Stimulated activated CD8-positive, alpha-beta memory T cell treated with anti-CD3 and anti-CD28 coated beads, Interleukin-2, amount 100 ng/mL, for 1 hour (primary cell): ENCODE measurements around the gene SLC25A10.

Source experiments
- DNase-seq, 2 donors: peaks; one replicate each; pipeline ENCODE4 v3.0.0-alpha.2; 2020; ENCODE audit warnings: low read depth in 2 of 2

Gene SLC25A10

DNA sequence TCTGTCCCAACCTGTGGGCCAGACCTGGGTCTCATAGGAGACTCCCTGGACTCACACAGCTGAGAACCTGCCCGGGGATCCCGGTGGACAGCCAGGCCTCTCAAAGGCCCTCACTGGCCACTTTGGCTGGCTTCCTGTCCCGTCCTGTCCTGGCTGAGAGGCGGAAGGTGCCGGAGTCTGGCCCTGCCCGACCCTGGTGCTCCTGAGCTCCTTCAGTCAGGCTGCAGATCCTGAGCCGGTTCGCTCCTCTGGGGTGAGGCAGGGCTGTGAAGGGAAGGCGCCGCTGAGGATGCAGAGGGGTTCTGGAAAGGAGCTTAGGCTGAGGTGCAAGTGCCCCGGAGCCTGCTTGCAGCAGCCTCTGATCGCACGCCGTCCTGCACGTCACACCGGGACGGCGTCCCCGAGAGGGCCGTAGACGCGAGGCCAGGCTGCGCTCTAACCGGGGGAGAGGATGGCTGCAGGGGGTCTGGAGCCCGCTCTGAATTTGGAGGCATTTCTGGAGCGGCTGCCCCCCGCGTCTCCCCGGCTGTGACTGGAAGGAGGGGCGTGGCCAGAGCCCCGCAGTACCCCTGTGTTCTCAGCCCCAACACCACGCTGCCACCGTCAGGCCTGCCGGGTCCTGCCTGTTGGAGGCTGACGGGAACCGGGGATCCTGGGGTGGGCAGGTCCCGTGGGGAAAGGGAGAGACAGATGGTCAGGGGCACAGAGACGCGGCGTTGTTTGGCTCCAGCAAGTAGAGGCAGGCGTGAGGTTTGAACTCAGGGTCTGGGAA is 24.1 kb upstream of the SLC25A10 start:
- DNase-seq = no peak

DNA sequence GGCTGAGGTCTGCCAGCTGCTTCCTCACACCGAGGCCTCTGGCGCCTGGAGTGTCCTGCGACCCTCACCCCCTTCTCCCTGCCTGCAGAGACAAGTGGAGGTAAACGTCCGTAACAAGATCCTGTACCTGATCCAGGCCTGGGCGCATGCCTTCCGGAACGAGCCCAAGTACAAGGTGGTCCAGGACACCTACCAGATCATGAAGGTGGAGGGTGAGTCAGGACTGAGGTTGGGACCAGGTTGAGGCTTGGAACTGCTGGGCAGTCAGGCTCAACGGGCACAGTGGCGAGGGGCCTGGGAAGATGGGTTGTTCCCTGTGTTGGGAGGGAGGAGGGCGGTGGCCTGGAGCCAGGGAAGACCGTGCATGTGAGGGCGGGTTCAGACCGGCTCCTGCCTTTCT is 23.5 kb upstream of the SLC25A10 start:
- DNase-seq = no peak

DNA sequence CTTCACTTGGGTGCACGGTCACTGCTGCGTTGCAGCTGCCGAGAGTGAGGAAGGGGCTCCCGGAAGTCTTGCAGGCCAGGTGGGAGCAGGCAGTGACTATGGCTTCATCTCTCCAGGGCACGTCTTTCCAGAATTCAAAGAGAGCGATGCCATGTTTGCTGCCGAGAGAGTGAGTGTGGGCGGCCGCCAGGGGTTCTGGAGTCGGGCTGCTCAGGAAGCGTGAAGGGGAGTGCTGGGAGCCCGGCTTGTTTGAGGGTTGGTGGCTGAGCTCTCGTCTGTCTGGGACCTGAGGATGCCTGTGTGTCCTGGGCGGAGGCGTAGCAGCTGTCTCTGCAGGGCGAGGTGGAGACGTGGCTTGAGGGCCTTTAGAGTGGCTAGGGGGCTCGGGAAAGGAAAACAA is 22.0 kb upstream of the SLC25A10 start:
- no peak for DNase-seq

DNA sequence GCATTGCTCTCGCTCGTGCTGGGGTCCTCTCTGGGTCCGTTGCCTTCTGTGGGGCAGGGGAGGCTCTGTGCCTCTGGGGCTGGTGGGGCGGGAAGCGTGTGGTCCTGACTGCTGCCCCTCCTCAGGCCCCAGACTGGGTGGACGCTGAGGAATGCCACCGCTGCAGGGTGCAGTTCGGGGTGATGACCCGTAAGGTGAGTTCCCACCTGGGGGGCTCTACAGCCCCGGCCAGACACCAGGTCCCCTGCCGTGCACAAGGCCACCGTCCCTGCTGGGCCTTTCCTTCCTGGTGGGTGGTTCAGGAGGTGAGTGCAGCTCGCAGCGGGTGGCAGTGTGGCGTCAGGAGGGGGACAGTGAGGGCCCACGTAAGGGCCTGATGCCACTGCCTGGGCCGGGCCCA is 21.5 kb upstream of the SLC25A10 start:
- no peak for DNase-seq

DNA sequence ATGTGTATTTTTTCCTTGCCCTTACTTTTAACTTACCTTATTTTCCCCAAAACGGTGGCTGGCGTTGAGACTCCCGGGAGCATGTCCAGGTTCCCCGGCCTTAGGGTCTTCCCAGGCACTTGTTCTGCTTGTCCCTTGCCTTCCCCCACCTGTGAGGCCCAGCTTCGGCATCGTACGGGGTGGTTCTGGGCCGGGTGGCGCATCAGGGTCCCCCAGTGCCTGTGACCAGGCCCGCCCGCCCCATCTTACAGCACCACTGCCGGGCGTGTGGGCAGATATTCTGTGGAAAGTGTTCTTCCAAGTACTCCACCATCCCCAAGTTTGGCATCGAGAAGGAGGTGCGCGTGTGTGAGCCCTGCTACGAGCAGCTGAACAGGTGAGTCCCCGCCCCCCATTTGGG is 20.9 kb upstream of the SLC25A10 start:
- no peak for DNase-seq

DNA sequence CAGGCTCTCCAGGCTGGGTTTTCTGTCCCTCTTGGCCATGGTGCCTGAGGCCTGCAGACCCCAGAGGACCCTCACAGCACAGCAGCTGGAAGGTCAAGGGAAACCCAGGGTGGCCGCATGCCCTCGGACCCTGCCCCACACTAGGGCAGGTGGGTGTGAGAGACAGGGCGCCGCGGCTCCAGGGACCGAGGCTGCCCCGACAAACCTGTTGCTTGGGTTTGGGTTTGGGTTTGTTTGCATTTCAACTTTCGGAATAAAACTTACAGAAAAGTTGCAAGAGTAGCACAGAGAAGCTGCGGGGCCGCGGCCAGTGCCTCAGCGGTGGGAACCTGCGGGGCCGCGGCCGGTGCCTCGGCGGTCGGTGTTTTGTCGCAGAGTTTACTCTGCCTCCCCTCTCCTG is 20.5 kb upstream of the SLC25A10 start:
- no peak for DNase-seq

DNA sequence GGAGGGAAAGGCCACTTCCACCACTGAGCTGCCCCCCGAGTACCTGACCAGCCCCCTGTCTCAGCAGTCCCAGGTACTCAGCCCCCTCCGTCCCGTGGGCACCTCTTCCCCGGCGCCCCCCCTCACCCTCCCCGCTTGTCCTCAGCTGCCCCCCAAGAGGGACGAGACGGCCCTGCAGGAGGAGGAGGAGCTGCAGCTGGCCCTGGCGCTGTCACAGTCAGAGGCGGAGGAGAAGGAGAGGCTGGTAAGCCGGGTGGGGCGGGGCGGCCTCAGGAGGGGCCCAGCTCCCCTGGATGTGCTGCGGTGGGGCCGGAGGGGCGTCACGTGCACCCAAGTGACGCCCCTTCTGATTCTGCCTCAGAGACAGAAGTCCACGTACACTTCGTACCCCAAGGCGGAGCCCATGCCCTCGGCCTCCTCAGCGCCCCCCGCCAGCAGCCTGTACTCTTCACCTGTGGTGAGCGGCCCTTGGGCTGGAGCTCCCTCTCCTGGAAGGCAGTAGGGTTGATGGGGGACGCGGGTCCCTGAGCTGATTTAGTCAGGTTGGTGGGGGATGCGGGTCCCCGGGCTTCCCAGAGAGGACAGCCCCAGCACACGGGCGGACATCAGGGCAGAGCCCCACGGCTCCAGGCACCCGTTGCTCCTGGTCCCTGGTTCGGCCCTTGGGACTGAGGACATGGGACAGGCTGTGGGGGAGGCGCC is 18.4 kb upstream of the SLC25A10 start:
- no peak for DNase-seq

DNA sequence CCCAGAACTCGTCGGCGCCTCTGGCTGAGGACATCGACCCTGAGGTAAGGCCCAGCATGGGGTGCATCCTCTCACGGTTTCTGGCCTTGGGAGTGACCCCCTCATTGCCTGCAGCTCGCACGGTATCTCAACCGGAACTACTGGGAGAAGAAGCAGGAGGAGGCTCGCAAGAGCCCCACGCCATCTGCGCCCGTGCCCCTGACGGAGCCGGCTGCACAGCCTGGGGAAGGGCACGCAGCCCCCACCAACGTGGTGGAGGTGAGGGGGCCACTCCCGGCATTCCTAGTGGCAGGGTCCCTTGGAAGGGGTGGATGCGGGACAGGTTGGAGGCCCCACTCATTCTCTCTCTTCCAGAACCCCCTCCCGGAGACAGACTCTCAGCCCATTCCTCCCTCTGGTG is 17.3 kb upstream of the SLC25A10 start:
- no peak for DNase-seq

DNA sequence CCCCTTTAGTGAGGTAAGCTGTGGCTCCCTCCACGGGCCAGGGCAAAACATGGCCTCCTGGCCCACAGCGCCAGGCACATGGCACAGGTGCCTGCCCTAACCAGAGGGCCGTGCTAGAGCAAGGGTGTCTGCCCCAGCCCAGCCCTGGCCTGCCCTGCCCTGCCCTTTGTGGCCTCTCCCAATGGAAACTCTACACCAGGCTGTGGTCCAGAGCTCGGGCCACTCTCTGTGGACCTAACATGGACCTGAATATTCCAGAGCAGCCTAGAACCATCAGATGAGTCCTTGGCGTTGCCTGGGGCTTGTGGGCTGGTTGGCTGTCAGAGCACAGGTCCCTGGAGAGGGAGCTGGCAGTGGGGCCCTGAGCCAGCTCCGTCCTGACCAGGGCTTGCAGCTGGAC is 16.9 kb upstream of the SLC25A10 start:
- DNase-seq = no peak

DNA sequence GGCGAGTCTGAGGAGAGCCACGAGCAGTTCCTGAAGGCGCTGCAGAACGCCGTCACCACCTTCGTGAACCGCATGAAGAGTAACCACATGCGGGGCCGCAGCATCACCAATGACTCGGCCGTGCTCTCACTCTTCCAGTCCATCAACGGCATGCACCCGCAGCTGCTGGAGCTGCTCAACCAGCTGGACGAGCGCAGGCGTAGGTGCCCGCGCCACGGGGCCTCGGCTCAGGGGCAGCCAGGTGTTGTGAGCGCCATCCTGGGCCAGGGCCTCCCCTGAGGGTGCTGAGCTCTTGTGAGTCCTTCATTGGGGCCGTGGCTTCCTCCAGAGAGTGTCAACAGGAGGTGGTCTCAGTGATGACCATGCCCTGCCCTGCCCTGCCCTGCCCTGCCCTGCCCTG is 16.3 kb upstream of the SLC25A10 start:
- no peak for DNase-seq

DNA sequence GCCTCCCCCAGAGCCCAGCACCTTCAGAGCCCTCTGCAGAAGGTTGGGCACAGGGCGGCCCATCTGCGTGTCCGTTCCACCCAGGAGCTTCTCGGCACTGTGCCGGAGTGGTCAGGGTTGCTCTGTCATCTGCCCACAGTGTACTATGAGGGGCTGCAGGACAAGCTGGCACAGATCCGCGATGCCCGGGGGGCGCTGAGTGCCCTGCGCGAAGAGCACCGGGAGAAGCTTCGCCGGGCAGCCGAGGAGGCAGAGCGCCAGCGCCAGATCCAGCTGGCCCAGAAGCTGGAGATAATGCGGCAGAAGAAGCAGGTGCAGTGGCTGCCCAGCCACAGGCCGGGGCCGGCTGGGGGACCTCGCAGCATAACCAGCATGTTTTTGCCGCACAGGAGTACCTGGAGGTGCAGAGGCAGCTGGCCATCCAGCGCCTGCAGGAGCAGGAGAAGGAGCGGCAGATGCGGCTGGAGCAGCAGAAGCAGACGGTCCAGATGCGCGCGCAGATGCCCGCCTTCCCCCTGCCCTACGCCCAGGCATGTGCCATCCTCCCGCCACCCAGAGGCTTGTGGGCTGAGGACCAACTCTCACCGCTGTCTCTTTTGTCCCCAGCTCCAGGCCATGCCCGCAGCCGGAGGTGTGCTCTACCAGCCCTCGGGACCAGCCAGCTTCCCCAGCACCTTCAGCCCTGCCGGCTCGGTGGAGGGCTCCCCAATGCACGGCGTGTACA is 15.7 kb upstream of the SLC25A10 start:
- no peak for DNase-seq

DNA sequence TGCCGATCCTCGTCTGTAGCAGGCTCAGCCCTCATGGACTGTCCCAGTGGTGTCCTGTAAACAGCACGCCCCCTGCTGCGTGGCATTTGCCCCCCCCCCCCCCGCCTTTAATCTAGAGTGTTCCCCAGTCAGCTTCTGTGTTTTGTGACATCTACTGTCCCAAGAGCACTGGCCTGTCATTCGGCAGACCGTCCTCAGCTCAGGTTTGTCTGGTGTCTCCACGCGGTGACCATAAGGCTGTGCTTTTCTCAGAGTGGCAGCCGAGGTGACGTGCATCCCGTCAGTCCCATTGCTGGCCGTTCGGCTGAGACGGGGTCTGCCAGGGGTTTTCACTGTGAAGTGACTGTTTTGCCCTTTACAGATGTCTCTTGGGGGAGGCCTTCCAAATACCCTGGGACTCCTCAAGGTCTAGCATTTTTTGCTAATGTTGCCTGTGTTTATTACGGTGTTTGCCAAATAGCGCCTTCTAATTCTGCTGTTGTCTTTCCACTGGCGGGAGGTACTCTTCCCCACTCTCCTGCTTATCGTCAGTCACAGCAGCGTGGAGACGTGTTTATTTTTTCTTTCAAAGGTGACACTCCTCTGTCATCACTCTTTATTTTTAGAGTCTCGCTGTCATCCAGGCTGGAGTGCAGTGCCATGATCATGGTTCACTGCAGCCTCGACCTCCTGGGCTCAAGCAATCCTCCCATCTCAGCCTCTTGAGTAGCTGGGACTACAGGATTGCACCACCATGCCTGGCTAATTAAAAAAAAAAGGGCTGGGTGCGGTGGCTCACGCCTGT is 14.6 kb upstream of the SLC25A10 start:
- DNase-seq = no peak

DNA sequence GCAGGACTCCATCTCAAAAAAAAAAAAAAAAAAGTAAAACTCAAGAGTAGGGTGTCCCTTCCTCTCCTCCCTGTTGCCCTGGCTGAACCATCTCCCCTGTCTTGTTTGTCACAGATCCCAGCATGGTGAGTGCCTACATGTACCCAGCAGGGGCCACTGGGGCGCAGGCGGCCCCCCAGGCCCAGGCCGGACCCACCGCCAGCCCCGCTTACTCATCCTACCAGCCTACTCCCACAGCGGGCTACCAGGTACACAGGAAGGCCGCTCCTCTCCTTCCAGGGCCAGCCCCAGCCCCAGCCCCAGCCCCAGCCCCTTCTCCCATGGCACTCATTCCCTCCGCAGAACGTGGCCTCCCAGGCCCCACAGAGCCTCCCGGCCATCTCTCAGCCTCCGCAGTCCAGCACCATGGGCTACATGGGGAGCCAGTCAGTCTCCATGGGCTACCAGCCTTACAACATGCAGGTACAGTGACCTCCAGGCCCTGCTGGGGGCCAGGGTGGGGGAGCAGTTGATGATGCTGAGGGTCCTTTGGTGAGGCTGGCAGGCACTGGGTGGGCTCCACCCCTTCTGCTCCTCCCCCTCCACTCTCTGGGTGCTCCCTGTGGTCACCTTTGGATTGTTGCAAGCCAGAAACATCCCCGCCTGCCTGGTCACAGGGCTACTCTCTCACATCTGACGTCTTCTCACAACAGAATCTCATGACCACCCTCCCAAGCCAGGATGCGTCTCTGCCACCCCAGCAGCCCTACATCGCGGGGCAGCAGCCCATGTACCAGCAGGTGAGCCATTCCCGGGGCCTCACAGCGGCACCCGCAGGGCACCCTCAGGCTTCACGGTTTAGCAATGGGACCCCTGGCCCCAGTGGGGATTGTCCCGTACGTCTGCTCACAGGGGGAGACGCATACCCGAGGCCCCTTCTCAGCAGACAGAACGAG is 11.5 kb upstream of the SLC25A10 start:
- DNase-seq = no peak

DNA sequence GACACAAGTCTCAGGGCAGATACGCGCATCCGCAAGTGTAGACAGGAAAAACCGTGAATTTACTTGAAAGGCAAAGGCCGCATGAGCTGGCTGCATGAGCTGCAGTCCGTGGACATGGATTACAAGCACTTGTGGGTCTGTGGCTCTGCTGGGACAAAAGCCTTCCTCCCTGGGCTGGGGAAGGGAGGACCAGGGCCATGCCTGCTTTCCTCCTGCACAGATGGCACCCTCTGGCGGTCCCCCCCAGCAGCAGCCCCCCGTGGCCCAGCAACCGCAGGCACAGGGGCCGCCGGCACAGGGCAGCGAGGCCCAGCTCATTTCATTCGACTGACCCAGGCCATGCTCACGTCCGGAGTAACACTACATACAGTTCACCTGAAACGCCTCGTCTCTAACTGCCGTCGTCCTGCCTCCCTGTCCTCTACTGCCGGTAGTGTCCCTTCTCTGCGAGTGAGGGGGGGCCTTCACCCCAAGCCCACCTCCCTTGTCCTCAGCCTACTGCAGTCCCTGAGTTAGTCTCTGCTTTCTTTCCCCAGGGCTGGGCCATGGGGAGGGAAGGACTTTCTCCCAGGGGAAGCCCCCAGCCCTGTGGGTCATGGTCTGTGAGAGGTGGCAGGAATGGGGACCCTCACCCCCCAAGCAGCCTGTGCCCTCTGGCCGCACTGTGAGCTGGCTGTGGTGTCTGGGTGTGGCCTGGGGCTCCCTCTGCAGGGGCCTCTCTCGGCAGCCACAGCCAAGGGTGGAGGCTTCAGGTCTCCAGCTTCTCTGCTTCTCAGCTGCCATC is 10.6 kb upstream of the SLC25A10 start:
- DNase-seq = no peak

DNA sequence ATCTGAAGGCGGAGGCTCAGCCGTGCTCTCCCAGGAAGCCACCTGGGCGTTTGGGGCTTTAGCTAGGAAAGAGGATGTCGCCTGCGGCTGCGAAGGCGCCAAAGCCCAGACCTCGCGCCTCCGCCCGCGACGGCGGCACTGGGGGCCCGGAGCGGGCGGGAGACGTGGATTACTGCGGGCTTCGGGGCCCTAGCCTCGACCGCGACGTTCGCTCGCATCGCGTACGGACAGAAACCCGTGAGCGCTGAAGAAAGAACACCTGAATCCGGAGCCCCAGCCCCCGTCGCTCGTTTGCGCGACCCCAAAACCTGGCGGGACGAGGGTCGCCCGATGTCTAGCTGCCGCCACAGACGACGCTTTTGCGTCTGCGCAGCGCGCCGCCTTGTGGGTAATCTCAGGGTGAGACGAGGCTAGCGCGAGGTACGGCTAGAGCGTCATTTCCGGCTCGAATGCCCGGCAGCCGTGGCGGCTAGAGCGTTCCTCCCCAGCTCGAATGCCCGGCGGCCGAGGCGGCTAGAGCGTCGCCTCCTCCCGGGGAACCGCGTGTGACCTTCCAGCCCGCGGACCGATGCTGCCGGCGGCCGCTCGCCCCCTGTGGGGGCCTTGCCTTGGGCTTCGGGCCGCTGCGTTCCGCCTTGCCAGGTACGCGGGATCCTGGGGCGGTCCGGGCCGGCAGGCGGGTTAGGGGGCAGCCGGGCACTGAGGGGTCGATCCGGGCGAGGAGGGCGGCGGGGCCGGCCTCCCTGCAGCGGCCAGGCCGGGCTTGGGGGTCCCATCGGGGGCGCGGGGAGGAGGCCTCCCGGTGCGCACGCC is 8.9 kb upstream of the SLC25A10 start, which contains the start of gene MRPL12:
Gene MRPL12, plus strand, starts transcription at position 434 of the 813 bp plus-strand sequence. Its CDS starts 135 bp downstream, at position 569.
- peak; percentile 75 to 81 for DNase-seq

DNA sequence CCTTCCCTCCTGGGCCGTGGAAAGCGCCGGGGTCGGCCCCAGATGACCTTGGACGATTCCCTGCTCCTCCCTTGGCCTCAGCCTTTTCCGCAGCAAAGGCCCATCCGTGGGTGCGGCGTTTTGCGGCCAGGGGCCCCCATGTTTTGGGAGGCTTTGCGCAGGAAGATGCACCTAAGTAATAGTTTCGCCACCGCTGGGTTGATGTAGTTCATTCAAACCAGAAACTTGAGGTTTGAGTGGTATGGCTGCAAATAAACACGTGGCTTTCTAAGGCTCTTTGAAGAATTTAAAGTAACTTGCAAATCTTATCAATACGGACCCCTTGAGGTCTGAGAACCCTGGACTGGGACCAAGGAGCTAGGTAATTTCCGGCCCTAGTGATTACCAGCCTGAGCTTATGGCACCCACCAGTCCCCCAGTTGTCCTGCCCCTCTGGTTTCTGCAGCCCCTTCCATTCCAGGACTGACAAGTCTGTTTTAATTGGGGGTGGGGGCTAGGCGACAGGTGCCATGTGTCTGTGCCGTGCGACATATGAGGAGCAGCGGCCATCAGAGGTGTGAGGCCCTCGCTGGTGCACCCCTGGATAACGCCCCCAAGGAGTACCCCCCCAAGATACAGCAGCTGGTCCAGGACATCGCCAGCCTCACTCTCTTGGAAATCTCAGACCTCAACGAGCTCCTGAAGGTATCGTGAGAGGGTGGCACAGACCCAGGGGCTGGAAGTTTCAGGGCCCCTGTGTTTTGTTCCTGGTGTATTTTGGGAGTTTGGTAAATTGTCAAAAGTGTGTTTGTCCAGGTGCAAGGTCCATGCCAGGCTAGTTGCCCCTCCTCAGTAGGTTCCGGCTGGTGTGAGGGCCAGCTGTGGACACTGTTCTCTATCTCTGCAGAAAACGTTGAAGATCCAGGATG is 8.1 kb upstream of the SLC25A10 start:
- no peak for DNase-seq

DNA sequence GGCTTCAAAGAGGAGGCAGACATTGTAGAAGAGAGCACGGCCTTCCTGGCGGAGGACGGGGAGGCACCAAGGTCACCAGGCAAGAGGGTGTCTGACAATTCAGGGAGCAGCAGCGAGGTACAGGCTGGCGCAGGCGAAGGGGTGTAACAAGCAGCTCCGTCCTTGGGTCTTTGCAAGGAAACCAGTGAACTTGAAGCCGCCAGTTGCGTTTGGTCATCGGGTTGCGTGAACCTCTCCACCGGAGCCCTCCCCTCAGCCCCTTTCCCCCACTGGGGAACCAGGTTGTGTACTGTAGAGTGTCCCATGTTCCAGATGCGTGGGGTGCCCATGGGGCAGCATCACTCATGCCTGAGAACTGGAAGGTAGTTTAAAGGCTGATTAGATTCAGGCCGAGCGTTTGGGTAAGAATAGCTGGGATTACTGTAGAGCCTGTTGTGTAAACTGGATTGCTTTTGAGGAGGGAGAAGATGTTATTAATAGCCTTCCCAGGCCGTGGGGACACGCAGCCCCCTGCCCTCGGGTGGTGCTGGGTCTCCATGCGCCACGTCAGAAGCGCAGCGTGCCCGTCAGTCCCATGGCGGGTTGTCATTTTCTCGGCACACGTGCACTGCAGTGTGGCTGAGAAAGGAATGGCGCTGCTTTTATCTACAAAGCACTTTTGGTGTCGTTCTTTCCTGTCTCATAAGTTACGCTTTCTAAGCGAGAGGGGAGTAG is 6.4 kb upstream of the SLC25A10 start:
- DNase-seq = no peak
